Activated CD8-positive, alpha-beta memory T cell treated with anti-CD3 and anti-CD28 coated beads, Interleukin-2, amount 50 U/mL, for 48 hours (primary cell): ENCODE data around the gene PRDX6.
"Not testable (repeated sequence)": the region's sequence is repeated elsewhere in the genome, so short reads cannot be mapped to it uniquely, and the experiment has no call there.

Experiments
- DNase-seq: peaks from one replicate; pipeline ENCODE4 v3.0.0-alpha.2; 2020

Gene PRDX6

GRCh38 chr1:173477286-173478093, at the start of gene PRDX6:
Gene PRDX6, plus strand, starts transcription at chr1:173477335. Its CDS starts 63 bp downstream, at chr1:173477398.
- no peak for DNase-seq

- DNase-seq, result peak; percentile 76
These were observed 47.4 kb upstream of the PRDX6 start for GRCh38 chr1:173429471-173430402.

GRCh38 chr1:173430677-173431303, 46.3 kb upstream of the PRDX6 start:
- DNase-seq, result no peak

GRCh38 chr1:173431304-173432045, 45.7 kb upstream of the PRDX6 start:
- DNase-seq, result peak; percentile 97

GRCh38 chr1:173432331-173432730, 44.8 kb upstream of the PRDX6 start:
- no peak for DNase-seq

GRCh38 chr1:173433751-173434326, 43.3 kb upstream of the PRDX6 start:
- no peak for DNase-seq

GRCh38 chr1:173436841-173437428, 40.2 kb upstream of the PRDX6 start:
- DNase-seq, result no peak

GRCh38 chr1:173438675-173439074, 38.5 kb upstream of the PRDX6 start:
- no peak for DNase-seq

GRCh38 chr1:173440430-173440829, 36.7 kb upstream of the PRDX6 start:
- no peak for DNase-seq

GRCh38 chr1:173444757-173445156, 32.4 kb upstream of the PRDX6 start:
- DNase-seq, result no peak

GRCh38 chr1:173445164-173445563, 32.0 kb upstream of the PRDX6 start:
- no peak for DNase-seq

- DNase-seq, result no peak
These were observed 31.5 kb upstream of the PRDX6 start for GRCh38 chr1:173445656-173446055.

GRCh38 chr1:173447224-173447623, 29.9 kb upstream of the PRDX6 start:
- no peak for DNase-seq

GRCh38 chr1:173448945-173449344, 28.2 kb upstream of the PRDX6 start:
- no peak for DNase-seq

- no peak for DNase-seq
These were observed 25.2 kb upstream of the PRDX6 start for GRCh38 chr1:173451981-173452380.

- DNase-seq, result no peak
These were observed 23.2 kb upstream of the PRDX6 start for GRCh38 chr1:173453982-173454381.

GRCh38 chr1:173454966-173455524, 22.1 kb upstream of the PRDX6 start:
- no peak for DNase-seq

GRCh38 chr1:173459885-173460284, 17.2 kb upstream of the PRDX6 start:
- DNase-seq, result no peak

GRCh38 chr1:173462666-173463065, 14.5 kb upstream of the PRDX6 start:
- not testable (repeated sequence) for DNase-seq

- not testable (repeated sequence) for DNase-seq
These were observed 12.9 kb upstream of the PRDX6 start for GRCh38 chr1:173464185-173464584.

- DNase-seq, result no peak
These were observed 9.7 kb upstream of the PRDX6 start for GRCh38 chr1:173467426-173467825.
